ENCODE measurements around the gene HAND2. TPM values are rescaled to one million over a fixed set of nuclear protein-coding genes. Genes with fewer than 3 reads are reported as not detected.

Gene HAND2
- total RNA-seq, 2 donors from 2014 or later, result 7.3 to 11.4 TPM

DNA sequence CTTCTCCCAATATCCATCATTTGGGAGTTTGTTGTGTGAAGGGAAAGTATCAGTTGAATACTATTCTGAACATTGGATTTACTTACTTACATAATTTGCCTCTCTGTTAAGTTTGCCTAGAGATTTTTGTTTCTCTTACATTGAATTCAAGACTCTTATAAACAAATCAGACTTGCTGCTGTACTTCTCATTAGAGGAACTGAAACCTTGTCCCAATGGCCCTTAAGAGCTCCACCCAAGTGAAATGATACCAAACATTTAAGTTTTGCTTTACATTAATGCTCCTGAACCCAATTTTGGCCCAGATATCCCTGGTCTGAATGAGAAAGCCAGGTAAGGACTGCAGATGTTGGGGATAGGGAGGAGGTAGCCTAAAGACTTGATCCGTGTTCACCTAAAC is 32.0 kb downstream of the HAND2 start:
- H3K27ac ChIP-seq, result no peak overlapping the region
- H3K36me3 ChIP-seq (replicated peaks in 1 of 2; ENCODE audit: insufficient read depth in 1 of 2, low read depth in 2 of 2), result no peaks in the 10 kb centered on the region
- ATAC-seq (no peak), DNase-seq (no peak)
- no peak for TF ChIP-seq CTCF (IDR thresholded peaks at IDR 0.05)
- no peak for TF ChIP-seq POLR2A (IDR thresholded peaks at IDR 0.05)
- H3K9me3 ChIP-seq, result no peaks in the 10 kb centered on the region
- peaks cover 9% of the 10 kb centered on the region for H3K4me1 ChIP-seq
- H3K4me3 ChIP-seq, result no peak overlapping the region
- H3K27me3 ChIP-seq, result no peaks in the 10 kb centered on the region
- intact Hi-C loops (cut with DNase I), result loop anchor here (10.0 kb wide), 1 partner anchor 173 kb away; no protein-coding TSS in a partner anchor
- 79 to 84% methylated on average over 1 of the region's 1 CpG for WGBS, 2 donors

DNA sequence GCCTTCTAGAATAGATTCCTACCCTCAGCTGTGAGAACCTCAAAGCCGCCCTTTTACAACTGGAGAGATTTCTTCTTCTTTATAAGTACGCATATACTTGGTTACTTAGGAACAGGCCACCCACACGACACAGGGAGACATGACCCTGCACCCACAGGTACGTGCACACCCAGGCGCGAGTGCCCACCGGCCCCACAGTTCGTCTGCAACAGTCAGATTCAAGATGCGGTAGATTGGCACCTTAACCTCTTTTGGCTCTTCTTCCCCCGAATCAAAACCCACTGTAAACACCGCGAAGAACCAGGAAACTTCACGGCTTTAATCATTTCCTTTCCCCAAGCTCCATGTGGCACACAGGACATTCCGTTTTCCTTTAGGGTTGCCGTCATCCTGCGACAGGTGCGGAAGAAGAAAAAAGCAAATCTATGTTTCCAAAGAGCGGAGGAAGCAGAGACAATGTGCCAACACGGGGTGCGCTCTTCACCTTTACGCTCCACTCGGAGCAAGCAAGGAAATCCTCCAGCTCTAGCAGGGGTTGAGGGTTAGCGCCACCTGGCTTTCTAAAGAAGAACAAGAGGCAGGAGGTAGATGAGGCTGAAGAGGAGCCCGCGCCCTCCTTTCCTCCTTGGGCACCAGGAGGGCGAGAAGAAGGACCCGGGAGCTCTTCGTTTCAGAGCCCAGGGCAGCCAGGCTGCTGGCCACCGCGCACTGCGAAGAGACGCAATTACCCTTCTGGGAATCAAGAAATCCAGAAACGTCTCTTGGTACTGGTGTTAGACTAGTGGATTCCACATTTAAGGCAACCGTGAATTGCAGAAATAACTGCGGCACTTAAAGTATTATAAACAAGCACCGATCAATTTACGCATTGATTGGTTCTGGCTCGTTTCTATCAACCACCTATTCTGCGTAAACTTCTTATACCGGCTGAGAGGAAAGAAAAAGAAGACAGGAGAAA is 35.7 kb downstream of the HAND2 start:
- H3K36me3 ChIP-seq (replicated peaks in 1 of 2; ENCODE audit: insufficient read depth in 1 of 2, low read depth in 2 of 2), result no peaks in the 10 kb centered on the region
- H3K27ac ChIP-seq, result no peak overlapping the region
- DNase-seq, result peak; percentile 56 to 74 (median 70)
- H3K9me3 ChIP-seq, result no peaks in the 10 kb centered on the region
- no peaks in the 10 kb centered on the region for H3K27me3 ChIP-seq
- H3K4me1 ChIP-seq, result peaks cover 9% of the 10 kb centered on the region
- peak overlapping the region; percentile 16 to 20 for H3K4me3 ChIP-seq
- no peak for TF ChIP-seq POLR2A (IDR thresholded peaks at IDR 0.05)
- peak; percentile 62 to 76 (median 73) for TF ChIP-seq CTCF (IDR thresholded peaks at IDR 0.05)
- WGBS, 2 donors, result 10 to 23% methylated on average over 39 to 40 of the region's 40 CpGs
- ATAC-seq, result peak; percentile 91
- intact Hi-C loops (cut with DNase I), result loop anchor here (10.0 kb wide), 1 partner anchor 169 kb away; no protein-coding TSS in a partner anchor

- Histone ChIP-seq H3K27ac (no peak overlapping the region), H3K36me3 (replicated peaks in 1 of 2; ENCODE audit: insufficient read depth in 1 of 2, low read depth in 2 of 2) (no peaks in the 10 kb centered on the region), H3K4me1 (peaks cover 9% of the 10 kb centered on the region), H3K9me3 (no peaks in the 10 kb centered on the region), H3K4me3 (no peak overlapping the region), H3K27me3 (no peaks in the 10 kb centered on the region)
- TF ChIP-seq CTCF (IDR thresholded peaks at IDR 0.05) (no peak), POLR2A (IDR thresholded peaks at IDR 0.05) (no peak)
- ATAC-seq, result no peak
- DNase-seq, result no peak
- intact Hi-C loops (cut with DNase I), result loop anchor here (10.0 kb wide), 1 partner anchor 168 kb away; no protein-coding TSS in a partner anchor
- 87 to 88% methylated on average over 4 of the region's 4 CpGs for WGBS, 2 donors
Measured at GRCh38 chr4:173493041-173493440, 37.0 kb downstream of the HAND2 start.

GRCh38 chr4:173492315-173492714 is 37.7 kb downstream of the HAND2 start:
- Histone ChIP-seq H3K4me1 (peaks cover 9% of the 10 kb centered on the region), H3K27me3 (no peaks in the 10 kb centered on the region), H3K27ac (no peak overlapping the region), H3K36me3 (replicated peaks in 1 of 2; ENCODE audit: insufficient read depth in 1 of 2, low read depth in 2 of 2) (no peaks in the 10 kb centered on the region), H3K9me3 (no peaks in the 10 kb centered on the region), H3K4me3 (no peak overlapping the region)
- ATAC-seq (no peak), DNase-seq (no peak)
- WGBS, 2 donors, result 67 to 69% methylated on average over 3 to 4 of the region's 4 CpGs
- intact Hi-C loops (cut with DNase I), result loop anchor here (10.0 kb wide), 1 partner anchor 168 kb away; no protein-coding TSS in a partner anchor
- no peak for TF ChIP-seq POLR2A (IDR thresholded peaks at IDR 0.05)
- no peak for TF ChIP-seq CTCF (IDR thresholded peaks at IDR 0.05)

All from body of pancreas (tissue), 4 donors.